Stomach (tissue), 4 donors: Measurements from ENCODE around the gene ELAVL2.

Experiments
- EP300 ChIP-seq: sonication (generic); formaldehyde crosslinking; IDR thresholded peaks from one replicate; pipeline ENCODE4 v1.6.1; 2017; ENCODE audit warnings: antibody characterized with exemption
- POLR2A ChIP-seq, 4 donors: fragments of 450-650 bp; IDR thresholded peaks; one replicate each; pipeline ENCODE4 v1.6.1; 2016; ENCODE audit warnings: antibody characterized with exemption in 4 of 4, control low read depth in 2 of 4, mild to moderate bottlenecking in 1 of 4, moderate library complexity in 1 of 4
- POLR2AphosphoS5 ChIP-seq, 3 donors: sonication (generic); formaldehyde crosslinking; IDR thresholded peaks; one replicate each; pipeline ENCODE4 v1.6.1; 2016; ENCODE audit warnings: antibody characterized with exemption in 3 of 3
- TF ChIP-seq, protein P1 (sequence below), 7 experiments: fragments of 450-650 bp in 4 of 7; fragments of 200-600 bp in 3 of 7; sonication (generic) in 3 of 7; IDR thresholded peaks; one replicate each; pipeline ENCODE4 v1.5.1; 2016 to 2019; ENCODE audit warnings: antibody characterized with exemption in 7 of 7, control low read depth in 2 of 7, mild to moderate bottlenecking in 1 of 7

DNA sequence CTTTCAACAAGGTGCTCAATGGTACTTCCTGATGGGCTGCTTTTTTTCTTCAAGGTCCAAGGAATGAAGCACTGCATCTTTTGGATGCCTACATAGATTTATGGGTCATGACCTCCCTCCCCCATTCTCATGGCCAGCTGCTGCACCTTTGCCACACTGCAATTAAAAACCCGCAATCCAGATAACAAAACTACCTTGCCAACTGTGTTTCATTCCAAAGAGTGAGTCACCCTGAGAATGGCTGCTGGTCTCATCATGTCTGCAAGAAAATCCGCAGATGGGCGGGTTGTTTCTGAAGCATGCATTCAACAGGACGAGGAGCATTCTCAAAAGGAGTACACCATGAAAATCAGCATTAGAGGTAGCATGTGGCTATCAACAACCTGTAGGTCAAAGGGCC, 139.8 kb downstream of the ELAVL2 start:
- TF ChIP-seq, protein P1, sequence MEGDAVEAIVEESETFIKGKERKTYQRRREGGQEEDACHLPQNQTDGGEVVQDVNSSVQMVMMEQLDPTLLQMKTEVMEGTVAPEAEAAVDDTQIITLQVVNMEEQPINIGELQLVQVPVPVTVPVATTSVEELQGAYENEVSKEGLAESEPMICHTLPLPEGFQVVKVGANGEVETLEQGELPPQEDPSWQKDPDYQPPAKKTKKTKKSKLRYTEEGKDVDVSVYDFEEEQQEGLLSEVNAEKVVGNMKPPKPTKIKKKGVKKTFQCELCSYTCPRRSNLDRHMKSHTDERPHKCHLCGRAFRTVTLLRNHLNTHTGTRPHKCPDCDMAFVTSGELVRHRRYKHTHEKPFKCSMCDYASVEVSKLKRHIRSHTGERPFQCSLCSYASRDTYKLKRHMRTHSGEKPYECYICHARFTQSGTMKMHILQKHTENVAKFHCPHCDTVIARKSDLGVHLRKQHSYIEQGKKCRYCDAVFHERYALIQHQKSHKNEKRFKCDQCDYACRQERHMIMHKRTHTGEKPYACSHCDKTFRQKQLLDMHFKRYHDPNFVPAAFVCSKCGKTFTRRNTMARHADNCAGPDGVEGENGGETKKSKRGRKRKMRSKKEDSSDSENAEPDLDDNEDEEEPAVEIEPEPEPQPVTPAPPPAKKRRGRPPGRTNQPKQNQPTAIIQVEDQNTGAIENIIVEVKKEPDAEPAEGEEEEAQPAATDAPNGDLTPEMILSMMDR (IDR thresholded peaks at IDR 0.05): no peak
- TF ChIP-seq POLR2A (IDR thresholded peaks at IDR 0.05) (no peak), POLR2AphosphoS5 (IDR thresholded peaks at IDR 0.05) (no peak), EP300 (no peak)
